IMR-90 (cell line): ENCODE measurements around the gene KRT8. TPM values are rescaled to one million over a fixed set of nuclear protein-coding genes. Genes with fewer than 3 reads are reported as not detected.

Source experiments
- ATAC-seq: fragments of 200-7000 bp; cut with Tn5 transposase; 2 replicates; pipeline ENCODE4 v1.9.1; 2020; ENCODE audit warnings: low read depth, mild to moderate bottlenecking, moderate library complexity
- BruUV-seq: library from RNA; stranded (reverse); fragments of 400-500 nt; replicated peaks from 2 replicates; lab custom pipeline; 2021; lab: Mats Ljungman, UMichigan
- CTCF ChIA-PET: fragments of 300-600 bp; formaldehyde crosslinking; extraction: SDS; loops from one replicate; lab custom pipeline; 2021; ENCODE audit warnings: antibody characterized with exemption; lab: Yijun Ruan, JAX
- POLR2A ChIA-PET: fragments of 300-600 bp; sonication (Branson Sonifier 250); formaldehyde crosslinking; loops from one replicate; lab custom pipeline; 2022; ENCODE audit warnings: antibody characterized with exemption; ENCODE audit not compliant: unreplicated experiment; lab: Charles Lee
- DNase-seq: peaks from one replicate; pipeline ENCODE4 v3.0.0; 2013
- H2AFZ ChIP-seq: replicated peaks from 2 replicates; pipeline ENCODE3; 2013; ENCODE audit warnings: low read length, mild to moderate bottlenecking; ENCODE audit not compliant: poor library complexity
- H2AK5ac ChIP-seq: 2 replicates; pipeline ENCODE4 v1.6.1; 2013; ENCODE audit warnings: low read depth, low read length, inconsistent platforms
- H2AK9ac ChIP-seq: replicated peaks from 2 replicates; pipeline ENCODE3; 2013; ENCODE audit warnings: mild to moderate bottlenecking, low read depth, low read length, moderate library complexity; ENCODE audit not compliant: poor library complexity
- H2BK120ac ChIP-seq: 2 replicates; pipeline ENCODE4 v1.6.1; 2013; ENCODE audit warnings: low read depth, low read length, inconsistent platforms
- H2BK15ac ChIP-seq: 3 replicates; pipeline ENCODE4 v1.6.1; 2013; ENCODE audit warnings: low read depth, low read length, inconsistent platforms
- H2BK20ac ChIP-seq: 2 replicates; pipeline ENCODE4 v1.6.1; 2013; ENCODE audit warnings: low read depth, mild to moderate bottlenecking, inconsistent platforms, low read length, moderate library complexity
- H2BK5ac ChIP-seq: 2 replicates; pipeline ENCODE4 v1.6.1; 2013; ENCODE audit warnings: mild to moderate bottlenecking, low read depth, low read length, inconsistent platforms; ENCODE audit not compliant: poor library complexity, severe bottlenecking
- H3K14ac ChIP-seq: replicated peaks from 2 replicates; pipeline ENCODE4 v1.6.1; 2013; ENCODE audit warnings: low read depth, low read length, inconsistent platforms
- H3K18ac ChIP-seq: 2 replicates; pipeline ENCODE4 v1.6.1; 2013; ENCODE audit warnings: low read depth, low read length, control low read depth
- H3K23ac ChIP-seq: 2 replicates; pipeline ENCODE4 v1.6.1; 2013; ENCODE audit warnings: low read depth, low read length, inconsistent platforms
- H3K27ac ChIP-seq: 2 replicates; pipeline ENCODE4 v1.5.1; 2013; ENCODE audit warnings: mild to moderate bottlenecking, control low read depth, low read length; ENCODE audit not compliant: insufficient read depth
- H3K27me3 ChIP-seq: 2 replicates; pipeline ENCODE4 v1.6.1; 2013; ENCODE audit warnings: low read length; ENCODE audit not compliant: control insufficient read depth, insufficient read depth
- H3K36me3 ChIP-seq: 2 replicates; pipeline ENCODE4 v1.6.1; 2013; ENCODE audit warnings: low read length, mixed read lengths; ENCODE audit not compliant: control insufficient read depth, insufficient read depth
- H3K4ac ChIP-seq: 2 replicates; pipeline ENCODE4 v1.6.1; 2013; ENCODE audit warnings: low read depth, low read length, inconsistent platforms
- H3K4me1 ChIP-seq: 2 replicates; pipeline ENCODE4 v1.6.1; 2013; ENCODE audit warnings: low read length, mixed read lengths; ENCODE audit not compliant: control insufficient read depth, insufficient read depth
- H3K4me2 ChIP-seq: 2 replicates; pipeline ENCODE4 v1.6.1; 2013; ENCODE audit warnings: low read depth, mild to moderate bottlenecking, control low read depth, low read length, moderate library complexity
- H3K4me3 ChIP-seq: 2 replicates; pipeline ENCODE4 v1.5.1; 2013; ENCODE audit warnings: low read depth, mild to moderate bottlenecking, control low read depth, low read length, moderate library complexity; ENCODE audit not compliant: insufficient read depth
- H3K56ac ChIP-seq: 2 replicates; pipeline ENCODE4 v1.6.1; 2013; ENCODE audit warnings: low read length, inconsistent platforms; ENCODE audit not compliant: insufficient read depth; ENCODE audit errors: extremely low read depth
- H3K79me1 ChIP-seq, 2 experiments: 2 replicates each; pipeline ENCODE4 v1.6.1; 2013; ENCODE audit warnings: low read length in 2 of 2, inconsistent platforms in 1 of 2, low read depth in 1 of 2
- H3K9ac ChIP-seq: 2 replicates; pipeline ENCODE4 v1.6.1; 2013; ENCODE audit warnings: low read depth, low read length, control low read depth
- H3K9me1 ChIP-seq: 2 replicates; pipeline ENCODE4 v1.6.1; 2013; ENCODE audit warnings: low read length, inconsistent platforms; ENCODE audit not compliant: insufficient read depth
- H3K9me3 ChIP-seq: 2 replicates; pipeline ENCODE4 v1.6.1; 2013; ENCODE audit warnings: low read length; ENCODE audit not compliant: control insufficient read depth, insufficient read depth
- H4K20me1 ChIP-seq: 2 replicates; pipeline ENCODE4 v1.6.1; 2013; ENCODE audit warnings: low read length, inconsistent platforms; ENCODE audit not compliant: insufficient read depth
- H4K5ac ChIP-seq: 2 replicates; pipeline ENCODE4 v1.6.1; 2013; ENCODE audit warnings: mild to moderate bottlenecking, low read depth, low read length, control low read depth
- H4K8ac ChIP-seq, 2 experiments: 2 replicates each; pipeline ENCODE4 v1.6.1; 2013; ENCODE audit warnings: low read depth in 2 of 2, low read length in 2 of 2, control low read depth in 1 of 2, inconsistent platforms in 1 of 2
- H4K91ac ChIP-seq: 2 replicates; pipeline ENCODE4 v1.6.1; 2013; ENCODE audit warnings: low read depth, low read length, inconsistent platforms; ENCODE audit not compliant: insufficient read depth
- CTCF ChIP-seq: conservative IDR thresholded peaks from 2 replicates; pipeline ENCODE4 v1.5.1; 2012; ENCODE audit warnings: mild to moderate bottlenecking, low read depth, low read length, improper control_type of control experiment
- NFE2L2 ChIP-seq: fragments of 150-350 bp; IDR thresholded peaks from 2 replicates; pipeline ENCODE4 v1.6.1; 2016; ENCODE audit warnings: low read depth, mild to moderate bottlenecking, low read length
- RAD21 ChIP-seq: IDR thresholded peaks from 2 replicates; pipeline ENCODE4 v1.6.1; 2012; ENCODE audit warnings: low read length, improper control_type of control experiment
- SMC3 ChIP-seq: fragments of 150-350 bp; IDR thresholded peaks from 2 replicates; pipeline ENCODE4 v1.6.1; 2016; ENCODE audit warnings: low read depth, mild to moderate bottlenecking, antibody characterized with exemption, low read length, moderate library complexity
- USF2 ChIP-seq: fragments of 150-350 bp; IDR thresholded peaks from 2 replicates; pipeline ENCODE4 v1.6.1; 2017; ENCODE audit warnings: mild to moderate bottlenecking, antibody characterized with exemption, low read length, low read depth
- WGBS, 2 experiments: methylation state at CpG; one replicate each; pipeline versions ENCODE4 v1.1.5 to v1.1.7; 2013; ENCODE audit warnings: missing lambda C conversion rate in 2 of 2; ENCODE audit not compliant: insufficient read length in 1 of 2; ENCODE audit errors: extremely low coverage in 2 of 2; 5-methylcytosine and 5-hydroxymethylcytosine counted together
- dilution Hi-C: fragments of 300-500 bp; cut with HindIII; formaldehyde crosslinking; loops from one replicate; pipeline ENCODE4 v1.14.3; 2018; ENCODE audit warnings: low sequenced_read_pairs; ENCODE audit not compliant: unreplicated experiment
- in situ Hi-C: fragments of 300-500 bp; cut with MboI; formaldehyde crosslinking; loops from 3 replicates; pipeline ENCODE4 v1.14.3; 2019; ENCODE audit warnings: low sequenced_read_pairs, inconsistent platforms, mixed read lengths
- intact Hi-C: fragments of 100-400 bp; cut with micrococcal nuclease; formaldehyde crosslinking; loops from 2 replicates; pipeline ENCODE4 v1.10.0; 2022
- polyA plus RNA-seq, 3 experiments: library from polyadenylated mRNA; depleted of rRNA; stranded (reverse); fragments of >200 nt; gene quantifications; 2 replicates each; pipeline ENCODE4 v1.2.3, GENCODE V29; 2012; ENCODE audit warnings: low replicate concordance in 1 of 3
- total RNA-seq: library from RNA; depleted of rRNA; stranded (reverse); fragments of >200 nt; gene quantifications from 2 replicates; pipeline ENCODE4 v1.2.3, GENCODE V29; 2012

KRT8 gene
- total and polyA plus RNA-seq, 2 of the 4 experiments (the other 2 are of a cell fraction): 10.9 to 39.3 TPM

GRCh38 chr12:52865090-52865944 is 39.6 kb downstream of the KRT8 start:
- Histone ChIP-seq H2AFZ (peak overlapping the region; percentile 18), H4K91ac (no peak overlapping the region), H3K4me1 (no peaks in the 10 kb centered on the region), H3K4me2 (no peak overlapping the region), H3K9ac (no peak overlapping the region), H3K27ac (no peak overlapping the region), H2BK120ac (no peak overlapping the region), H3K14ac (no peak overlapping the region), H3K79me1 (no peaks in the 10 kb centered on the region), H3K36me3 (no peaks in the 10 kb centered on the region), H4K8ac (no peak overlapping the region), H3K23ac (no peak overlapping the region), H2AK9ac (no peak overlapping the region), H4K5ac (no peak overlapping the region), H3K27me3 (peaks cover 6% of the 10 kb centered on the region), H3K9me3 (no peaks in the 10 kb centered on the region), H3K4ac (no peak overlapping the region), H3K56ac (no peak overlapping the region), H2BK5ac (no peak overlapping the region), H3K4me3 (no peak overlapping the region), H2BK20ac (no peak overlapping the region), H4K20me1 (no peaks in the 10 kb centered on the region), H2BK15ac (no peak overlapping the region), H2AK5ac (peak overlapping the region; percentile 8; the same call in 1 of the 2 replicates), H3K18ac (no peak overlapping the region), H3K9me1 (no peaks in the 10 kb centered on the region)
- POLR2A ChIA-PET: no interaction called here
- DNase-seq (peak; percentile 60), ATAC-seq (peak; percentile 96)
- TF ChIP-seq USF2: no peak
- TF ChIP-seq SMC3: peak; percentile 88
- peak; percentile 84 for TF ChIP-seq CTCF
- TF ChIP-seq RAD21: peak; percentile 89
- no peak for TF ChIP-seq NFE2L2
- in situ Hi-C loops (no loop called here), intact Hi-C loops (loop anchor here (1.0 to 10.0 kb wide), 2 partner anchors 141 to 282 kb away; no protein-coding TSS in a partner anchor), dilution Hi-C loops (no loop called here)
- CTCF ChIA-PET: interaction anchor here (0.6 to 1.2 kb wide), 13 partner anchors 9 to 642 kb away, joined by 3 to 6 read pairs (median 3); no protein-coding TSS in a partner anchor
- WGBS, 2 experiments: 38% methylated on average over 6 of the region's 10 CpGs; no CpG with 5 or more reads in 1 of the 2 experiments
- no TSS peak for BruUV-seq
